GM08714 (cell line): ENCODE data around the gene NRGN.
A peak's percentile ranks its signal among the peaks of the same experiment; 100 is the strongest.

ENCODE experiments used
- H3K4me3 ChIP-seq: fragments of 200-500 bp; sonication (Bioruptor generic); 2 replicates; pipeline ENCODE4 v1.5.1; 2014; ENCODE audit warnings: mild to moderate bottlenecking, low read length, inconsistent platforms
- ZNF274 ChIP-seq: IDR thresholded peaks from 2 replicates; pipeline ENCODE4 v1.6.1; 2012; ENCODE audit warnings: mild to moderate bottlenecking, low read depth, low read length

Gene NRGN

DNA sequence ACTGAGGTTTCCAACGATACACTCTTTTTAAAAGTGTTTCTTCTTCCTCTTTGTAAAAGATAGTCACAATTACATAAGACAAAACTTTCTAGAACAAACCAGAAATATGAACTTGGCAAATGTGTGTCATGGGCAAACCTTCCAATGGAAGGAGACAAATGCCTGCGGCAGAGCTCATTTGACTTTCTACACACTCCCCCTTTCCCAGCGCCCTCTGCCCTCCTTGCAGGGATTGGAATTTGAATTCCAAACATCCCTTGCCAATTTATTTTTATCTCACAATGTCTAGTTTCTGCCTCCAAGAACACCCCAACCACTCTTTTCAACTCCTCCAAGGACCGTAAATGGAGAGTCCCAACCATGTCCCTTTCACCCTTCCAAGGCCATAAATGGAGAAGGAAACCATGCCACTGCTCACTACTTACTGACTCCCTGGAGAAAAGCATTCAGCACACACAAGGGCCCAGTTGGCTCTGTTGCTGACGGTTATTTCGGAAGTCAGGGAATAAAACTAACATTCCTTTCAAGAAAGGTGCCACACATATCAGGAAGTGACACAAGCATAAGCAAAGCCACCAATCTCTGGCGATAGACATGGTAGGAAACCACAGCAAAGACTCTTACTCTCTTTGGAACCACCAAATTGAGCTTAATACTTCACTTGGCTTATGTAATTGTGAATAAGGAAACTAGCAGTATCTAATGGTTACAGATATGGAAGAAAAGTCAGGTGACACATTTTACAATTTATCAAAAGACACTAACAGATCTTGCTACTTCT lies 37.3 kb downstream of the NRGN start:
- TF ChIP-seq ZNF274: no peak
- no peak overlapping the region for H3K4me3 ChIP-seq

DNA sequence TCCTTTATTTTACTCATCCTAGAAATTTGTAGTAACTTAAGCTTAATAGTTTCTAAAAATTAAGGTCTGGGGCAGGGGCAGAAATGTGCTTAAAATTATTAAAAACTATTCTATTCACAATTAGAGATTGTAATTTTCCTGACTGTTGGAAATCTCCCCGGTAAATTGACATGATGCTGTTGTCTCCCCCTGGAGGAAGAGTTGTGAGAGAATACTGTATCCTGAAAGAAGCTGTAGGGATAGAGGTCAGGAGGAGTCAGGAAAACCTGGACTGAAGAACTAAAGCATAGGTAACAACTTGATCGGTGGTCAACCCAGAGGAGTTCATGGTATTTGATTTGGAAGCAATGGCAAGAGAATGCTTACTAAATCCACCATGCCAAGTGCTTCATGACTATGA lies 38.5 kb downstream of the NRGN start:
- no peak overlapping the region for H3K4me3 ChIP-seq
- no peak for TF ChIP-seq ZNF274

- H3K4me3 ChIP-seq: no peak overlapping the region
- no peak for TF ChIP-seq ZNF274
Observed at GRCh38 chr11:124779568-124779967, 39.8 kb downstream of the NRGN start.

DNA sequence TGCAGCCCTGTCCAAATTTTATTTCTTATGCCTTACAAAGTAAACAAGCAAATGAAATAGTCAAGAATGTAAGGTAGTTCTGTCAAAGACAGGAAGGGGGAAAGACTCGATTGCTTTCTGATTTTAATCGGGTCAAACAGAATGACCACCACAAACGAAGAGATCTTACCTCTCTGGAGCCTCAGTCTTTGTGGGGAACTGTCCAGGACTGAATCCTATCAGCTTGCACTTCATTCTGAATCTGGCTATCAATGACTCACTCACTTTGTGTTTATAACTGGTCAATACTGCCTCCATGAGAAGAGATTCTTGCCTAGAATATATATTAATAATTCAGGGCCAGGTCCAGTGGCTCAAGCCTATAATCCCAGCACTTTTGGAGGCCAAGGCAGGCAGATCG lies 43.3 kb downstream of the NRGN start:
- TF ChIP-seq ZNF274: no peak
- no peak overlapping the region for H3K4me3 ChIP-seq

- no peak overlapping the region for H3K4me3 ChIP-seq
Observed at GRCh38 chr11:124784051-124784450, 44.3 kb downstream of the NRGN start.

GRCh38 chr11:124788521-124788920 lies 48.8 kb downstream of the NRGN start:
- TF ChIP-seq ZNF274: no peak

More at GRCh38 chr11:124784051-124784450, 44.3 kb downstream of the NRGN start:
- no peak for TF ChIP-seq ZNF274

GRCh38 chr11:124791626-124792341 lies 52.0 kb downstream of the NRGN start:
- H3K4me3 ChIP-seq: peak overlapping the region; percentile 7; the same call in 1 of the 2 replicates
- no peak for TF ChIP-seq ZNF274

More at GRCh38 chr11:124788521-124788920, 48.8 kb downstream of the NRGN start:
- no peak overlapping the region for H3K4me3 ChIP-seq

GRCh38 chr11:124793466-124794278 lies 53.9 kb downstream of the NRGN start:
- TF ChIP-seq ZNF274: no peak
- no peak overlapping the region for H3K4me3 ChIP-seq

DNA sequence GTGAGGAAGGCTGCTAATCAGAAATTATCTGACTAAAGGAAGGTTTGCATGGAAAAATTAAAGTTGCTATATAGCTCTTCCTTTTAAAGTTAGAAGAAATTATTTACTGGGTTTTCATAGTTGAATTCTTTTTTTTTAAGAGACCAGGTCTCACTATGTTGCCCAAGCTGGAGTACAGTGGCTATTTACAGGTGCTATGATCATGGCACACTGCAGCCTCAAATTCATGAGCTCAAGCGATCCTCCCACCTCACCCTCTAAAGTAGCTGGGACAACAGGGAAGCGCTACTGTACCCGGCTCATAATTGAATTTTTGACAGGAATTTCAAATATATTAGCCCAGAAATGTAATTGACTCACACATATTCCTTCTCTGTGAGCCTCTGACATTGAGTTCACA lies 56.6 kb downstream of the NRGN start:
- no peak for TF ChIP-seq ZNF274
- H3K4me3 ChIP-seq: no peak overlapping the region
